ENCODE measurements around the gene AFP. TPM values are rescaled to one million over a fixed set of nuclear protein-coding genes. Genes with fewer than 3 reads are reported as not detected.

Gene AFP
- polyA plus RNA-seq, 2 of the 4 experiments (the other 2 are of a cell fraction), result 1.8 to 4.5 TPM

DNA sequence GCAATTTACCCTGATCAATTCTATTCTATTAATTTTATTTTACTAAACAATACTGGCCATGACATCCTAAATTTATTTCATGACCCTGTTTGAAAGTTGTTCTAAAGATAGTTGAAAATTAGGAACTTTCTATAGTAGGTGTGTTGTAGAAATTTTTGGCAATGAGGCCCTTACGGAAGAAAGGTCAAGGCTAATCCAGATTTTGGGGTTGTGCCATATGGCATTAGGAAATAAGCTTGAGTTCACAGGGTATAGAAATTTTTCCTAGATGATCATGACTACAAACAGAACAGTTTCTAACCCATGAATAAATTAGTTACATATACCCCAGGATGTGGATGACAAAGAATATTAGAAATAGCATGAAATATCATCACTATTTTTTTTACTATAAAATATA lies 39.7 kb upstream of the AFP start:
- ChIA-PET CTCF (no interaction called here), POLR2A (no interaction called here)
- ATAC-seq (no peak), DNase-seq (ENCODE audit: low read depth in 1 of 2, low spot score in 1 of 2) (no peak), FAIRE-seq (no peak)
- Histone ChIP-seq H3K27ac (no peak overlapping the region), H3K9me3 (no peaks in the 10 kb centered on the region), H3K4me2 (no peak overlapping the region), H3K4me3 (no peak overlapping the region), H3K4me1 (no peaks in the 10 kb centered on the region)
- TF ChIP-seq TP53 (CRISPR knock-in tag; IDR thresholded peaks at IDR 0.05), result no peak
- TF ChIP-seq, protein P1, sequence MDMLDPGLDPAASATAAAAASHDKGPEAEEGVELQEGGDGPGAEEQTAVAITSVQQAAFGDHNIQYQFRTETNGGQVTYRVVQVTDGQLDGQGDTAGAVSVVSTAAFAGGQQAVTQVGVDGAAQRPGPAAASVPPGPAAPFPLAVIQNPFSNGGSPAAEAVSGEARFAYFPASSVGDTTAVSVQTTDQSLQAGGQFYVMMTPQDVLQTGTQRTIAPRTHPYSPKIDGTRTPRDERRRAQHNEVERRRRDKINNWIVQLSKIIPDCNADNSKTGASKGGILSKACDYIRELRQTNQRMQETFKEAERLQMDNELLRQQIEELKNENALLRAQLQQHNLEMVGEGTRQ (IDR thresholded peaks at IDR 0.05), result no peak
- TF ChIP-seq, protein P2, sequence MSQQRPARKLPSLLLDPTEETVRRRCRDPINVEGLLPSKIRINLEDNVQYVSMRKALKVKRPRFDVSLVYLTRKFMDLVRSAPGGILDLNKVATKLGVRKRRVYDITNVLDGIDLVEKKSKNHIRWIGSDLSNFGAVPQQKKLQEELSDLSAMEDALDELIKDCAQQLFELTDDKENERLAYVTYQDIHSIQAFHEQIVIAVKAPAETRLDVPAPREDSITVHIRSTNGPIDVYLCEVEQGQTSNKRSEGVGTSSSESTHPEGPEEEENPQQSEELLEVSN (IDR thresholded peaks at IDR 0.05; ENCODE audit: borderline replicate concordance, low read depth), result no peak
- TF ChIP-seq FOSL2 (IDR thresholded peaks at IDR 0.05), result no peak
- TF ChIP-seq FOSL2 (CRISPR knock-in tag; IDR thresholded peaks at IDR 0.05), result no peak
- TF ChIP-seq EP300 (IDR thresholded peaks at IDR 0.05), result no peak
- no peak for TF ChIP-seq EHMT2 (IDR thresholded peaks at IDR 0.05; ENCODE audit: low read depth)
- TF ChIP-seq, protein P3, sequence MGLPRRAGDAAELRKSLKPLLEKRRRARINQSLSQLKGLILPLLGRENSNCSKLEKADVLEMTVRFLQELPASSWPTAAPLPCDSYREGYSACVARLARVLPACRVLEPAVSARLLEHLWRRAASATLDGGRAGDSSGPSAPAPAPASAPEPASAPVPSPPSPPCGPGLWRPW (IDR thresholded peaks at IDR 0.05), result no peak
- TF ChIP-seq NFE2L2 (conservative IDR thresholded peaks at IDR 0.05; ENCODE audit: low read length), result no peak
- TF ChIP-seq, protein P4, sequence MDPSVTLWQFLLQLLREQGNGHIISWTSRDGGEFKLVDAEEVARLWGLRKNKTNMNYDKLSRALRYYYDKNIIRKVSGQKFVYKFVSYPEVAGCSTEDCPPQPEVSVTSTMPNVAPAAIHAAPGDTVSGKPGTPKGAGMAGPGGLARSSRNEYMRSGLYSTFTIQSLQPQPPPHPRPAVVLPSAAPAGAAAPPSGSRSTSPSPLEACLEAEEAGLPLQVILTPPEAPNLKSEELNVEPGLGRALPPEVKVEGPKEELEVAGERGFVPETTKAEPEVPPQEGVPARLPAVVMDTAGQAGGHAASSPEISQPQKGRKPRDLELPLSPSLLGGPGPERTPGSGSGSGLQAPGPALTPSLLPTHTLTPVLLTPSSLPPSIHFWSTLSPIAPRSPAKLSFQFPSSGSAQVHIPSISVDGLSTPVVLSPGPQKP (IDR thresholded peaks at IDR 0.05; ENCODE audit: low read depth, low read length), result no peak
- TF ChIP-seq POLR2A (IDR thresholded peaks at IDR 0.05; ENCODE audit: low read length), result no peak
- no peak for TF ChIP-seq RCOR1 (IDR thresholded peaks at IDR 0.05; ENCODE audit: low read depth, low read length)
- no peak for TF ChIP-seq KDM5A (IDR thresholded peaks at IDR 0.05)
- TF ChIP-seq, protein P5, sequence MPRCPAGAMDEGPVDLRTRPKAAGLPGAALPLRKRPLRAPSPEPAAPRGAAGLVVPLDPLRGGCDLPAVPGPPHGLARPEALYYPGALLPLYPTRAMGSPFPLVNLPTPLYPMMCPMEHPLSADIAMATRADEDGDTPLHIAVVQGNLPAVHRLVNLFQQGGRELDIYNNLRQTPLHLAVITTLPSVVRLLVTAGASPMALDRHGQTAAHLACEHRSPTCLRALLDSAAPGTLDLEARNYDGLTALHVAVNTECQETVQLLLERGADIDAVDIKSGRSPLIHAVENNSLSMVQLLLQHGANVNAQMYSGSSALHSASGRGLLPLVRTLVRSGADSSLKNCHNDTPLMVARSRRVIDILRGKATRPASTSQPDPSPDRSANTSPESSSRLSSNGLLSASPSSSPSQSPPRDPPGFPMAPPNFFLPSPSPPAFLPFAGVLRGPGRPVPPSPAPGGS (IDR thresholded peaks at IDR 0.05), result no peak
- TF ChIP-seq, protein P6, sequence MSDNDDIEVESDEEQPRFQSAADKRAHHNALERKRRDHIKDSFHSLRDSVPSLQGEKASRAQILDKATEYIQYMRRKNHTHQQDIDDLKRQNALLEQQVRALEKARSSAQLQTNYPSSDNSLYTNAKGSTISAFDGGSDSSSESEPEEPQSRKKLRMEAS (IDR thresholded peaks at IDR 0.05), result no peak
- no peak for TF ChIP-seq HEYL (CRISPR knock-in tag; IDR thresholded peaks at IDR 0.05)
- TF ChIP-seq NPAS2 (CRISPR knock-in tag; IDR thresholded peaks at IDR 0.05; ENCODE audit: borderline replicate concordance), result no peak
- TF ChIP-seq NR3C1 (IDR thresholded peaks at IDR 0.05), result no peak
- TF ChIP-seq RNF2 (IDR thresholded peaks at IDR 0.05; ENCODE audit: borderline replicate concordance, low read depth), result no peak
- TF ChIP-seq RAD21 (conservative IDR thresholded peaks at IDR 0.05 in 1 of 2, IDR thresholded peaks at IDR 0.05 in 1 of 2), result no peak
- 75% methylated on average over 1 of the region's 1 CpG for WGBS (ENCODE audit: missing lambda C conversion rate)

DNA sequence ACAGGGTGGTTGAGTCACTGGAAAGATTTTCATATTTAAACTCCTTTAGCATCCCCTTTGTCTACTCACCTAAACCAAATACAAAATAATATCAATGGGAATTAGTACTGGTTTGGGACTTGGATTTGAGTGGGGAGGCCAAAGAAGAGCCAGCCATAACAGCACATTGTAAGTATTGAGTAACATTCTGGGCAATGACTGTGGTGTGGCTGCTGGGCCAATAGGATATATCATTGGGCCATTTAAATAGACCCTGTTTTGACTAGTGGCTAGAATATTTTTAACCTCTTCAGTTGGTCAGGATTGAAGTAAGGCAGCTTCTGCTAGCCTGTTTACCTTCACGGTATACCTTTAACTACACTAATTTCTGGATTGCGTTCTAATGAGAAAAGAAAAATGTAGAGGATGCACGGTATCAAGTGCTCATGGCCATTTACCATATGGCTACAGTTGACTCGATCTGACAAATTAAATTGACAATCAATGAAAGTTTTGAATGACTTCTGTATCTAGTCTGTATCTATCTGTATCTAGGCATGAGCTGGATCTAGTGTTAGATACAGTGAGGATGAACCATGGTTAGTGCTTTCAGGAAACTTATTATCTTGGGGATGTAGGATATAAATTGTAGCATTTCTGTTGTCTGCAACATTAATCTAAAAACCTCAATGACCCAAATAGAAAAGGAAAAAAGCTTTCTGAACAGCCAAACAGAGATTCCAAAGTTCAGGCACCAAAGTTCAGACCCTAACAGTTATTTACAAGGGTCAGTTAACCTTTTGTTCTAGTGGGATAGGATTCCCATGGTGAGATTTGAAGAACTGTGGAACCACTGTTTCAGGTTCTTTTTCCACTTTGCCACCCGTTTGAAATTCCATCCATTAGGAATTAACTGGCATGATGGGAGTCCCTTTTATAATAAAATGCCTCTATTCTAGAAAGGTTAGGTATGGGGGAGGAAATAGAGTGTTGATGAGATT lies 38.7 kb upstream of the AFP start:
- no peak for ATAC-seq
- no peak overlapping the region for H3K4me2 ChIP-seq
- no peaks in the 10 kb centered on the region for H3K4me1 ChIP-seq
- no peak for FAIRE-seq
- ChIA-PET CTCF (interaction anchor here (1.7 kb wide), 1 partner anchor 49 kb away, joined by 4 read pairs; no protein-coding TSS in a partner anchor), POLR2A (no interaction called here)
- DNase-seq (ENCODE audit: low read depth in 1 of 2, low spot score in 1 of 2), result no peak
- TF ChIP-seq, protein P2 (IDR thresholded peaks at IDR 0.05; ENCODE audit: borderline replicate concordance, low read depth), result no peak
- TF ChIP-seq HEYL (CRISPR knock-in tag; IDR thresholded peaks at IDR 0.05) (no peak), SREBF2 (IDR thresholded peaks at IDR 0.05) (no peak), CEBPB (IDR thresholded peaks at IDR 0.05) (no peak), JUN (IDR thresholded peaks at IDR 0.05) (no peak), EHF (CRISPR knock-in tag; IDR thresholded peaks at IDR 0.05) (no peak), PHF8 (IDR thresholded peaks at IDR 0.05; ENCODE audit: borderline replicate concordance, low read depth) (no peak), HDAC2 (IDR thresholded peaks at IDR 0.05) (no peak), KDM1A (IDR thresholded peaks at IDR 0.05; ENCODE audit: low read depth) (no peak), RARB (CRISPR knock-in tag; IDR thresholded peaks at IDR 0.05) (no peak), BHLHE40 (IDR thresholded peaks at IDR 0.05; ENCODE audit: low read depth, low read length) (no peak)
- TF ChIP-seq, protein P7, sequence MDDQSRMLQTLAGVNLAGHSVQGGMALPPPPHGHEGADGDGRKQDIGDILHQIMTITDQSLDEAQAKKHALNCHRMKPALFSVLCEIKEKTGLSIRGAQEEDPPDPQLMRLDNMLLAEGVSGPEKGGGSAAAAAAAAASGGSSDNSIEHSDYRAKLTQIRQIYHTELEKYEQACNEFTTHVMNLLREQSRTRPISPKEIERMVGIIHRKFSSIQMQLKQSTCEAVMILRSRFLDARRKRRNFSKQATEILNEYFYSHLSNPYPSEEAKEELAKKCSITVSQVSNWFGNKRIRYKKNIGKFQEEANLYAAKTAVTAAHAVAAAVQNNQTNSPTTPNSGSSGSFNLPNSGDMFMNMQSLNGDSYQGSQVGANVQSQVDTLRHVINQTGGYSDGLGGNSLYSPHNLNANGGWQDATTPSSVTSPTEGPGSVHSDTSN (IDR thresholded peaks at IDR 0.05), result no peak
- TF ChIP-seq, protein P6 (IDR thresholded peaks at IDR 0.05), result no peak
- H3K9me3 ChIP-seq, result no peaks in the 10 kb centered on the region
- no peak overlapping the region for H3K4me3 ChIP-seq
- H3K27ac ChIP-seq, result no peak overlapping the region
- 72% methylated on average over 5 of the region's 5 CpGs for WGBS (ENCODE audit: missing lambda C conversion rate)
